LHCN-M2 (cell line): ENCODE results near the gene KCNT1. TPM values are rescaled to one million over a fixed set of nuclear protein-coding genes. Genes with fewer than 3 reads are reported as not detected.
A peak's percentile ranks its signal among the peaks of the same experiment; 100 is the strongest.

Source experiments
- DNase-seq: peaks from one replicate; pipeline ENCODE4 v3.0.0-alpha.2; 2012; ENCODE audit warnings: low read depth
- total RNA-seq: library from RNA; depleted of rRNA; stranded (reverse); fragments of >200 nt; gene quantifications from 2 replicates; pipeline ENCODE4 v1.2.3, GENCODE V29; 2014

KCNT1 gene
- total RNA-seq, 1 experiment from 2014 or later = not detected

DNA sequence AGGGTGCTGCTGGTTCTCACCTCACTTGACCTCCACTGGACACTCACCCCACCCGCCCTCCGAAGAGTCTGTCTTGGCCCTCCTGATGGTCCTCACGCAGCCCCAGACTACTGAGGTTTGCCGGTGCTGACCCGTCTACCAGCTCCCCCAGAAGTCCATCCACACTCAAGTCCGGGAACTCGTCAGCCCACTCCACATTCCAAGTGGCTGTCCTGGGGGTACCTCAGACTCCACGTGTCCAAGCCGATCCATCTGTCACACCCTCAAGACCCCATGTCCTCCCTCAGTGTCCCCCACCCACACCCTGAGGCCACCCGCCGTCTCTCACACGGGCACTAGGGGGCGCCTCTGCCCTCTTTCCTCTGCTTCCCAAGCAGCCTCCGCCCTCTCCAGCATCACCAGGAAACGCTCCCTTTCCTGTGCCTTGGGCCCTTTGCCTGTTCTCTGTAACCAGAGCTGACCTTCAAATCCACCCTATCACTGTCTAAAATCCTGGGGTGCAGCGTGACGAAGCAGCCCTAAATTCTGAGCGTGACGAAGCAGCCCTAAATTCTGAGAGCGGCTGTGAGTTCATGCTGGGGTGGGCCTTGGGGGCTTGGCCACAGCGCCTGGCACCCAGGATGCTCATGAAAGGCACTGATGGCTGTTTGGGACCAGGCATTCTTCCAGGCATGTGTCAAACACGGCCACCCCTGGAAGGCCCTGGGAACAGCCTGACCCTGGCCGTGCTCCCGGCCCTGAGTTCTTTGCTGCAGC lies 95.7 kb downstream of the KCNT1 start:
- DNase-seq = peak; percentile 51

DNA sequence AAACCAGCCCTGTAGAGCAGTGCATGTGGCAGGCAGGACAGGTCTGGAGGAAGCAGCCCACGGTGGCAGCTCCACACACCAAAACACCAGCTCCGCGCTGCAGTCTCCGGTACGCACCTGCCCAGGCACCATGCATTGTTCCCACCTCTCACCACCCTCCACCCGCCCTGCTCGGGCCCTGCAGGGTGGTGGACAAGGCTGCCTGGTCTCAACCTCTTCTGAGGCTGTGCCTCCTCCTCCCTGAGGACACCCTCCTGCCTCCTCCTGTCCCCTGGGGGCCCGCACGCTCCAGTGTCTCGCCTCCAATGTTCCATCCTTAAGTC lies 96.2 kb downstream of the KCNT1 start:
- no peak for DNase-seq

DNA sequence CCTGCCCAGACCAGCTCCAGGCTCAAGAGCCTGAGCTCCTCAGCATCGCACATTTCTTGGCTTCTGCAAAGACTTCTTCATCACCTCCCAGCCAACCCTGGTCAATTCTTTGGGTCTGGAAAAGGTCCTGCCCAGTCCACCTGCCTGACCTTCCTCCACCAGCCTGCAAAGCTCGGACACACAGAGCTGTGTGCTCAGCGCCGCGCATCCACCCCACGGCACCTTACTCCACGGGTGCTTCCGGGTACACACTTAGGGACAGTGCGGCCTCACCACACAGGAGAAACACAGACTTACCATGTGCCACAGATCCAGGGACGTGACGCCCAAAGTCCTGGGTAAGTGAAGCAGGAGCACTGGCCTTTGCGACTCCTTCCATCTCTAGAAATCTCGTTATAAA lies 97.3 kb downstream of the KCNT1 start:
- no peak for DNase-seq

DNA sequence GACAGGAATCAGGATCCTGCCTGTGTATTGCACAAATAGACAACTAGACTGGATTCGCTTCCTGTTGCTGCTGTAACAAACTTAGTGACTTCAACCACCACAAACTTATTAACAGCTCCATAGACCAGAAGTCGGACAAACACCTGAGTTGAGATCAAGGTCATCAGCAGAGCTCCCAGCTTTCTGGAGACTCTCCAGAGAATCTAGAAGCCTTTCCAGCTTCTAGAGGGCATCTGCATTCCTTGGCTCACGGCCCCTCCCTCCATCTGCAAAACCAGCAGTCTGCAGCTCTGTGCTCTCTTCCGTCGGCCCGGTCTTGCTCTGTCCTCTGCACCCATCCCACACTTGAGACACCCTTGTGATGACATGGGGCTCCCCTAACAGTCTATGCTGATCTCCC lies 99.1 kb downstream of the KCNT1 start:
- no peak for DNase-seq

DNA sequence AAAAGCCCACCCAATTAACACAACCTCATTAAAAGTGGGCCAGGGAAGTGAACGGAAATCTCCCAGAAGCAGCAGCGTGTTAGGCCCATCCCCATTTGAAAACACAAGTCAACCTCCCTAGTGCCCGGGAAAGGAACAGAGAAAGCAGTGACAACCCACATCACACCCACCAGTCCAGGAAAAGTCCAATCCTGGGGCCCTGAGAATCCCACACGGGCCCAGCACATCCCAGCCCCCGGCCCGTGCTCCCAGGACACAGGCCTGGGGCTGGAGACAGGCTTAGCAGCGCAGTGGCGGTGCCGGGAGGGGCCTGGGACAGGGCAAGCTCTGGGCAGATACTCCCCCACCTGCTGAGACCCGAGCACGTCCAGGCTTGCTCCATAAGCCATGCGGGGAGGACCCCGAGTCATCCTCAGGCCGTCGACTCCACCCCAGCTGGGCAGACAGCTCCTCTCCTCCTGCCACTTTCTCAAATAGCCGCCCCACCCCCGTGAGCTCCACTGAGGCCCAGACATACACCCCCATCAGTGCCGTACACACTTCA lies 101.0 kb downstream of the KCNT1 start:
- no peak for DNase-seq

DNA sequence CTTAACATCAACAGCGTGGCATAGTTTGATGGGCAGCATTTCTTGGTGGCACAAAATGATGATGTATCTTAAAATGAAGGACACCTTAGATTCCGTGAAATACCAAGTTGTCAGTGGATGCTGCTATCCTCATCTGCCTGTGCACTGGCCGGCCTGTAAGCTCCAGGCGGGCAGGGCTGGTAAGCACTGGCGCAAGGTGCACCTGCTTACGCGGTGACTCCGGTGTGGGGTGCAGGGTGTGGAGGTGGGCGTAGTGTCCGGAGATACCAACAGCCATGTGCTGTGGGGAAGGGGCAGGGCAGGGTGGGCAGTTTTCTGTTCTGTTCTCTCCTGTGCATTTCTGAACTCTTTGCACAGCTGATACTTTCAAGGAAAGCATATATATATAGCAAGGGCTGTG lies 101.5 kb downstream of the KCNT1 start:
- no peak for DNase-seq

DNA sequence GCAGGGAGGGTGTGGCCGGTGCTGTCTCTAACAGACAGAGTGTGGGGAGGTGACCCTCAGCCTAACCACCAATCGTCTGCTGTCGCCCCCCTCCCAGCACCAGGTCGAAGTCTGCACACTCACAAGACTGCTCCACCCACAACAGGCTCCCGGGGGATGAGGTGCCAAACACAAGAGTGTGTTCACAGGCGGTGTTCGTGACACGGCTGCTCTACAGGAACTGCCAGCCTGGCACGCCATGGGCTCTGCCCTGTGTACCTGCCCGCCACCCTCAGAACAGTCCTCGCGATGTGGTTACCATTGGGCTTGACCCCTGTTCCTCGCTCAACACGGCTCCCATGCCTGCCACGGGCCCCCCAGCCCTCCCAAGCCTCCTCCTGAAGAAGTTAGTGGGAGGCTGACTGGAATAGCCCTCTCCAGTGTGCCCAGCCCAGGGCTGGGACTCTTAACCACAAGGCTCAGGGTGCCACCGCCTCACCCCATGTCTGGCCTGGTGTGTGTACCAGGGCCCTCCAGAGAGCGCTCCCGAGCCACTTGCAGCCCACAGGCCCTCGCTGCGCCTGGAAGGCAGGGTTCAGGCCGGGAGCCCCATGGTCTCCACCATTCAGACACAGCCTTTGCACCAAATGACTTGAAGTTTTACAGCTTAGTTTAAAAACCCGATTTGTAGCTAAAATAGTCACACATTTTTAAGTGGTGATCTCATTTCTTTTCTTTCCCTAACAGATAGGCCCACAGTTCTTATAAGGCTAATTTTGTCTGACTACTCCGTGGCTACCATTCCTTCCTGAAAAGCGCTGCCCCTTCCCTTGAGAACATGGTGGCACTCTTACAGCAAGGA lies 102.8 kb downstream of the KCNT1 start:
- DNase-seq = no peak

DNA sequence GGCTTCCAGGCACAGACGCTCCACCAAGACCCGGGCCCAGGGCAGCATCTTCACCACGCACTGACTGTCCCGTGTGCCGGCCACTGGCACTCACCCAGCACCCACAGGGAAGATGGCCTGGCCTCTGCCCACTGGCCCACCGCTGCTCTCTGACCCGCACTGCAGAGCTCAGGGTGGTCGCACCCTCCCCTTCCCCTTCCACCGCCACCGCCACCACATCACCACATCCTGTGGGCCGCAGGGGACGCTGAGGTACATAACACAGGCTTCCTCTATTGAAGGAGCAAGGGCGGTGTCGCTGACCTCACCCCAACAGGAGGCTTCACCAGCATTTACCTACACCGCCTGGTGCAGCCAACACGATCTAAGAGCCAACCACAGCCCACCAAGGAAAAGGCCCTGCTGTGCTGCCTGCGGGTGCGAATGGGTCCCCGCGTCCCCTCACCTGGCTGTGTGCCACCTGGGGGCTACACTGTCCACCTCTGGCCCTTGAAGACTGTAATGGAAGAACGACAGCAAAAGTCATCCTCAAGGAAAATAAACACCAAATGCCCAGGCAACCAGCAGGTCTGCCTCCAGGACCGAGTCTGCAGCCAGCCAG lies 103.5 kb downstream of the KCNT1 start:
- DNase-seq = no peak

DNA sequence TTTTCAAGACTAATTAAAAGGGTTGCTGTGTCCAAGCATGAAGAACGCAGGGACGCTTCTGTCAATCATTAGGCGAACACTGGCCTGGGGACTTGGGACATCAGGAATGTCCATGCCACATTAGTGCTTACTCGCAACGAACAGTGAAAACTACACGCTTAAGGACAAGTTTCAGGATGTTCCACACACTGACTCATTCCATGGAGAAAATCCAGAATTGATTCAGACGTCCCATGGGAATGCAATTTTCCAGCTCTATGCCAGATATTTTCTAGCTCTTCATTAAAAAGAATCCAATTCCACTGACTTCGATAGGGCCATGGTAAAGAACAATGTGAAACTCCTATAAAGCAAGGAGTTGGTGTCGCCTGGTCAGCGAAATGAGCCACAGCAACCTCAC lies 107.2 kb downstream of the KCNT1 start:
- DNase-seq = peak; percentile 71

DNA sequence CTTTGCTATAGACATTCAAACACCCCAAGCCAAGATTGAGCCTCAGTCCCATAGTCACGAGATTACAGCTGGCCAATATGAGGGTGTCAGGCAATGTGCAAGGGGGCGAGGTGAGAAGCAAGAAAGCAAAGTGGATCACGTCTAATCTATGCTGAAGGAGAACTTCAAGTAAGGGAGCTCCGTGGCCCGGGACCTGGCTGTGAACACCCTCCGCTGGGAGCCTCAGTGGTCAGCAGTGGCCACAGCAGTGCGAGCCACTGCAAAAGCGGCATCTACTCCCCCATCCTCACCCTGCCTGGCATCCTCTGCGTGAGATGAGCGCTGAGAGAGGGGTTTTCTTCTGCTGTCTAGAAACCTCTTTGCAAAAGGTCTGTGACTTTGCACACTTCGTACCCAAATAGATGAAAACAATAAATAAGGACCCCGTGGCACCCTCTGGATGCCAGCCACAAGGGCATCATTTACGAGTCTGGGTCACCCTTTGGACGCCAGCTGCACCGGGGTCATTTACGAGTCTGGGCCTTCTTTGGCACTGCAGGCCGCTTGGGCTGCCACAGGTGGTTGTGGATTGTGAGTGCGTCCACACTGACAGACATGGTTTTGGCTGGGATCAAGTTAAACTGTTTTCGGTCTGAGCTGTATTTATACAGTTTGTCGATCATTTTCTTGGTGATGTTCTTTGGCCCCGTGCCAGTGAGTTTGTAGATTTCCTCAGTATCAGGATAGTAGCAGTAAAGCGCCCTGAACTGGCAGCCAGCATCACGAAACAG lies 109.0 kb downstream of the KCNT1 start:
- no peak for DNase-seq

DNA sequence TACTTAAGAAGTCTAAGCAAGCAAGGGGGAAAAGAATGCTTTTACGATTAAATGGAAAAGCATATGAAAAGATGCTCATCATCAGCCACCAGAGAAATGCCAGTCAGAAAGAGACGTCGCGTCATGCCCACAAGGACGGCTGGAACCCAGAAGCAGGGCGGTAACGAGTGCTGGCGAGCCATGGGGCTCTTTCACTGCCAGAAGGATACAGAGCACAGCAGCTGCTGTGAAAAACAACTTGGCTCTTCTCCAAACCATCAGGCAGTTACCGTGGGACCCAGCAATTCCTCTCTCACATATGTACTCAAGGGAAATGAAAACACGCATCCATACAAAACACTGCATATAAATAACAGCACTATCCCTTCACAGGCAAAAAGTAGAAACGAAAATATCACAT lies 109.8 kb downstream of the KCNT1 start:
- DNase-seq = peak; percentile 71

DNA sequence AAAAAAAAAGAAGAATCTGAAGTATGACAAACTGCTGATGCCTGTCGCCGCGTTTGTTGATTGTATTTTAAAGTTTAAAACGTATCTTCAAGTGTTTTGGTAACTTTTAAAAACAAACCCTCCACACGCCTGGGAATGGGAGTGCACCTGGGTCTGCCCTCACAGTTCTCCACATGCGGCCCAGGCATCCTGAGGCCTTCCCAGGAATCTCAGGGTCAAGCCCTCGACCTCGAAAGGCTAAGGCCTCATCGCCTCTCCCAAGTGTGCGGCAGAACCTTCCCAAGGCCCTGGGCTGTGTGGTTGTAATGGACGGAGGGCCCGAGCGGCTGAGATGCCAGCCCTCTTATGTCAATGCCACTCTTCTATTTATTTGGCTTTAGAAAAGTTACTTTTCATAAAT lies 111.0 kb downstream of the KCNT1 start:
- DNase-seq = no peak

DNA sequence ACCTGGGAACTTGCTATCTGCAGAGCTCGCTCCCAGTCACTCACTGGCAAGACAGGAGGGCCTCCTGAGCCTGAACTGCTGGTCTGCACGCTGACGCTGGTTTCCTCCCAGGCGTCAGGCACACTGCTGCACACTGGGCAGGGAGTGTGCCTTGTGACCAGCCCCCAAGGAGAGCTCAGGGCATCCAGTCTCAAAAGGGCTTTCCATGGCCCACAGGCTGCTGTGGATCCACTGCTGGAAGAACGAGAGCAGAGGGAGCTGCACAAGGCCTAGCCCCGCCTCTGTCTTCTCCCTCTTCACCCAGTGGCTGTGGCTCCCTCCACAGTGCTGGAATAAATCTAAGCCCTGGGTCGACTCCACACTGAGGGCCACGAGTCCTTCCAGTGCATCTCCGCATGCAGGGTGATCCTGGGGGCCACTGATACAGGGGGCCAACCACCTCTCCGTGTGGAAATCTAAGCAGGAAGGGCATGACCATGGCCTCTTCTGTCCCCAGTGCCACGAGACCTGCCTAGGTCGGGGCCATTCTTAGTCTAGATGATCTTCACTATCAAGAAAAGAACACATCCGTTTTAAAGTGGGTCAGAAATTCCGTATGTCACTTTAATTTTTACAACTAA lies 111.8 kb downstream of the KCNT1 start:
- no peak for DNase-seq

DNA sequence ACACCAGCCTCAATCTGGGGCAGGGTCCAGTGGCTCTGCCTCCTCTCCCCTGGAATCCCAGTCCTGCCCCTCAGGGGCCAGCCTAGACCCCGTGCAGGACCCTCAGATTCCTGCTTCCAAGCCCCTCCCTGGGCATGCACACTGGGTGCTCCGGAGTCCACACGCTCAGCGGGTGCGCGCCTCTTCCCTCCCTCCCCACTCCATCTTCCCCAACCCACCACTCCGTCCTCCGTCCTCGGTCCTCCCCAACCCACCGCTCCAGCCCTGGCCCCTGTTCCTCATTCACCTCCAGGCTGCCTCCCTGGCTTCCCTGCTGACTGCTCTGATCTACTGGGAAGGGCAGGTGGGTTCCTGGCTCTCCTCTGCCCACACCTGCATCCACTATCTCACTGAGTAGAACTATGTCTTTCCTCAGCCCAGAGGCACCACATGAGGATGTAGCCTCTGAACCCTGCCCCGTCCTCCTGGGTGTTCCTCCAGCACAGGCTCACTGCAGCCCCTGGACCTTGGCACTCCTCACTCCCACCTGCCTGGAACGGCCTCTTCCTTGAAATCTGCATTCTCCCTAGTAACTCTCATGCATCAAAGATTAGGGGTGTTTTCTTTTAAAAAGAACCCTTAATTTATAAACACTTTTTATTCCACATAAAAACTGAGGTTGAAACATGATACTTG lies 112.6 kb downstream of the KCNT1 start:
- no peak for DNase-seq

DNA sequence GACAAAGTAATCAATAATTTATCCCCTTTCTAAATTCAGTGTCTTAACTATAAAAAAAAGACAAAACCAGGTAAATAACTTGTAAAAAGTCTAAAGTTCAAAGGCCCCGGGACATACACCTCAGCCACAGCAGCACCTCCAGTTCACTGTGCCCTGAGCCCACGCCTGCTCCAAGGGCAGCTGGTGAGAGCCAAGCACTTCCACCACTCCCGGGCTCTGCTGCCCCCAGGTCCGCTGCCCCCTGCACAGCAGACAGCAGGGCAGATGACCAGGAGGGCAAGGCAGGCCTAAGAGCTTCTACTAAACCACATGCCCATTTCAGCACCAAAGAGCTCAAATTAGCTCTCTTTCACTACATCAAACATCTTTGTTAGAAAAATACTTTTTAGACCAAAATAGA lies 113.4 kb downstream of the KCNT1 start:
- DNase-seq = no peak

DNA sequence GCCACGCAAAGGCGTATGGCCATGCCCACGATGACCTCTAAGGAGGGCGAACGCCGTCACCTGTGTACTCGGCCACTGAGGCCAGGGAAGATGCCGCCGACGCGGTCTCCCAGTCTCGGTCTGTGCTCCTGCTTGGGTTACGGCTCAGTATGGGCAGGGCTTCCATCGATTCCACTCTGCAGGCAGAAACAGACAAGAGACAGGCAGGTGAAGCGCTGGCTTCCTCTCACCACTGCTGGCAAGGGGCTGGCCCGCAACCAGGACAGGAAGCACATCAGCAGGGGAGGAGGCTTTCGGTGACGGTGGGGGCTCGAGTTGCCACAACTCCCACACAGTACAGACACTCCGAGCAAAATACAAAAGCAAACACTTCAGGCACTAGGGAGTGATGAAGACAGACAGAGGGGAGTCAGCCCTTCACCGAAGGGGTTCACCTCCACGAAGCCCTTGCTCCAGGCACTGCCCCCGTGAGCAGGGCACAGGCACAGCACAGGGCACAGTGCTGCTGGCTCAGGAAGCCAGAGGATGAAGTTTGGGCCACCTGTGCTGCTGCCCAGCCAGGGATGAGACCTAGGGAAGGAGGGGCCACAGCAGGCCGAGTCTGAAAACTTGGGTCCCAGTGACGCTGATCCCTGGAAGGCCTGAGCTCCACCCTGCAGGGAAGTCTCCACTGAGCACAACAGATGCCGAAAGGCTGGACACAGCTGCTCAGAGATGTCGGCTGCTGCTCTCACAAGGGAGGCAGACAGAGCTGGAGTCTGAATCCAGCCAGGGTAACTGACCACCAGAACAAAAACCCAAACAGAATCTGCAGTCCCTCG lies 114.1 kb downstream of the KCNT1 start:
- no peak for DNase-seq

DNA sequence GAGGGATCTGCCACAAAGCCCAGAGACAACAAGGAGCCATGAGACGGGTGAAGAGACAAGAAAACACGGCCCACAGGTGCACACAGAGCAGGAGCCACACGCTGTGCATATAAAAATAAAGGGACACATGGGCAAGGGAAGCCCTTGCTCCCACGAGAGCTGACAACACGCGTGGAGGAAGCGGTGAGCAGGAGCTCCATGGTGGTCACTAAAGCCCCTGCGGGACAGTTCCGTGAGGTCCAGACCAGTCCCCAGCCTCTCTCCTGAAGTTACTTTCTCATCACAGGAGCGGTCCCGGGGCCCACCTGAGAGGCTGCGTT lies 114.6 kb downstream of the KCNT1 start:
- no peak for DNase-seq

DNA sequence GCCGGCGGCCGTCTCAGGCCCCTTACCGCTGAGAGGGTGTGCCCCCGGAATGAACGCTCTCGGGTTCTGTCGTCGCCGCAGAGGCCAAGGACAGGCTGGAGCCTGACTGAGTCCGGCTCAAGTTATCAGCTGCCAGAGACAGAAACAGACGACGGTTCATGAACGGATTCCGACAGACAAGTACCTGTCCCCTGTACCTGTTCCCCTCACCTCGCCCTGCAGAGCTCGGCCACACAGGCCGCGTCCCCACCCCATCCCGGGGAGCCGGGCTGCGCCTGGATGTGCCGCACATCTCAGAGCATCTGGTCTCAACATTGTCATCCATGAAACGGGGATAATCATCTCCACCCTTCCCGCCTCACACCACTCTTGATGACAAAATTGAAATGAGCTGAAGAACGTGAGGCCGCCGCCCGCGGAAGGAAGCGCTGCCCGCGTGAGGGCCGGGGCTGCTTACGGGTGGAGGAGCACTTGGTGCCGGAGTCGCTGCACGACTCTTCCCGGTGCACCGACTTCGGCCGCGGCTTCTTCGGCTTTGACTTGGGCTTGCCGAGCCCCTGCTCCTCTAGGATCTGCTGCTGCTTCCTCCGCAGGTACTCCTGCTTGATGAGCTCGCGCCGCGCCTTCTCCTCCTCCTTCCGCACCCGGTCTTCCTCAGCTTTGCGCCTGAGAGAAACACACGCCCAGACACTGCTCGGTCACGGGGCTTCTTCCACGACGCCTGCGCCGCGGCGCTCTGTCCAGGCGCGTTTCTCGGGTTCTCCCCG lies 116.1 kb downstream of the KCNT1 start:
- DNase-seq = no peak
